D721Med (cell line): ENCODE data around the gene TBC1D5.
A peak's percentile ranks its signal among the peaks of the same experiment; 100 is the strongest.

Experiments
- DNase-seq: peaks from one replicate; pipeline ENCODE4 v3.0.0; 2011; ENCODE audit warnings: low spot score; ENCODE audit not compliant: insufficient read length
- FAIRE-seq: peaks from 2 replicates; lab custom pipeline; 2011; peaks lifted over from hg19 to GRCh38; lab: Jason Lieb, UNC
- CTCF ChIP-seq: IDR thresholded peaks from 2 replicates; pipeline ENCODE4 v1.5.1; 2012; ENCODE audit warnings: mild to moderate bottlenecking, control low read depth; ENCODE audit not compliant: insufficient read depth; ENCODE audit errors: missing control alignments

TBC1D5 gene

GRCh38 chr3:17307482-17307881 lies 434.9 kb downstream of the TBC1D5 start:
- DNase-seq (no peak), FAIRE-seq (no peak)
- TF ChIP-seq CTCF = peak; percentile 27

- FAIRE-seq = no peak
- TF ChIP-seq CTCF = no peak
- DNase-seq = no peak
Observed at GRCh38 chr3:17304969-17305368, 437.5 kb downstream of the TBC1D5 start.

- FAIRE-seq (no peak), DNase-seq (no peak)
- TF ChIP-seq CTCF = no peak
Observed at GRCh38 chr3:17302774-17303173, 439.7 kb downstream of the TBC1D5 start.

- no peak for FAIRE-seq
- DNase-seq = no peak
- TF ChIP-seq CTCF = no peak
Observed at GRCh38 chr3:17302170-17302569, 440.3 kb downstream of the TBC1D5 start.

GRCh38 chr3:17301271-17301670 lies 441.2 kb downstream of the TBC1D5 start:
- DNase-seq (no peak), FAIRE-seq (no peak)
- no peak for TF ChIP-seq CTCF

GRCh38 chr3:17300441-17300840 lies 442.0 kb downstream of the TBC1D5 start:
- FAIRE-seq (no peak), DNase-seq (no peak)
- TF ChIP-seq CTCF = no peak

- no peak for TF ChIP-seq CTCF
- no peak for FAIRE-seq
Observed at GRCh38 chr3:17298038-17298437, 444.4 kb downstream of the TBC1D5 start.

More at GRCh38 chr3:17298038-17298437, 444.4 kb downstream of the TBC1D5 start:
- DNase-seq = no peak
